Esophagus squamous epithelium (tissue), 5 donors: ENCODE results near the gene LRIG1. TPM values are rescaled to one million over a fixed set of nuclear protein-coding genes. Genes with fewer than 3 reads are reported as not detected.

Experiments used
- DNase-seq: peaks from one replicate; lab custom pipeline; 2025; lab: John Stamatoyannopoulos, UW
- H3K27ac ChIP-seq, 4 donors: fragments of 200-600 bp; sonication (generic); one replicate each; pipeline ENCODE4 v1.5.1; 2016 to 2019; ENCODE audit warnings: mild to moderate bottlenecking in 1 of 4
- H3K27me3 ChIP-seq, 4 donors: fragments of 200-600 bp; sonication (generic); 1 replicate in 3 of 4; 2 replicates in 1 of 4; pipeline versions ENCODE4 v1.5.1 to v1.6.0; 2017 to 2021; ENCODE audit warnings: antibody characterized with exemption in 1 of 4
- H3K36me3 ChIP-seq, 3 donors: fragments of 200-600 bp; sonication (generic); one replicate each; pipeline ENCODE4 v1.5.1; 2016 to 2019
- H3K4me1 ChIP-seq, 3 donors: fragments of 200-600 bp; sonication (generic); one replicate each; pipeline ENCODE4 v1.5.1; 2017 to 2019
- H3K4me3 ChIP-seq, 4 donors: fragments of 200-600 bp; sonication (generic); 1 replicate in 3 of 4; 2 replicates in 1 of 4; pipeline ENCODE4 v1.5.1; 2016 to 2019; ENCODE audit warnings: mild to moderate bottlenecking in 2 of 4, moderate library complexity in 1 of 4
- H3K9me3 ChIP-seq, 3 donors: fragments of 200-600 bp; sonication (generic); one replicate each; pipeline ENCODE4 v1.5.1; 2016 to 2019
- CTCF ChIP-seq, 6 experiments: fragments of 450-650 bp in 4 of 6; fragments of 200-600 bp in 2 of 6; sonication (generic) in 2 of 6; IDR thresholded peaks; one replicate each; pipeline ENCODE4 v1.5.1; 2016 to 2019; ENCODE audit warnings: antibody characterized with exemption in 6 of 6, mild to moderate bottlenecking in 4 of 6, moderate library complexity in 4 of 6
- POLR2A ChIP-seq, 4 donors: fragments of 450-650 bp; IDR thresholded peaks; one replicate each; pipeline ENCODE4 v1.6.1; 2017; ENCODE audit warnings: antibody characterized with exemption in 4 of 4, mild to moderate bottlenecking in 4 of 4, moderate library complexity in 3 of 4
- WGBS, 2 donors: methylation state at CpG; one replicate each; pipeline ENCODE4 v1.1.5; 2018; 5-methylcytosine and 5-hydroxymethylcytosine counted together
- intact Hi-C: fragments of 100-400 bp; cut with DNase I; formaldehyde crosslinking; loops from one replicate; pipeline ENCODE4 v1.15.0; 2022
- total RNA-seq, 4 donors: library from RNA; depleted of rRNA; stranded (reverse); fragments of >200 nt; gene quantifications; one replicate each; pipeline ENCODE4 v1.1.0, GENCODE V29; 2016
- donor health status: DM: yes; HTN: yes; CAD: no.

Gene LRIG1
- total RNA-seq, 4 donors from 2014 or later = 7.5 to 30.5 (median 15.1) TPM

- no peak for TF ChIP-seq CTCF (IDR thresholded peaks at IDR 0.05)
- TF ChIP-seq POLR2A (IDR thresholded peaks at IDR 0.05) = no peak
- 53 to 69% methylated on average over 3 of the region's 3 CpGs for WGBS, 2 donors
- peaks cover 0 to 14% (median 0%) of the 10 kb centered on the region in 3 donors for H3K36me3 ChIP-seq
- intact Hi-C loops = no loop called here
- H3K27me3 ChIP-seq = no peaks in the 10 kb centered on the region
- H3K4me1 ChIP-seq = peaks cover 10 to 60% (median 22%) of the 10 kb centered on the region in 3 donors
- no peak for DNase-seq
- no peaks in the 10 kb centered on the region for H3K9me3 ChIP-seq
- no peak overlapping the region for H3K4me3 ChIP-seq
- peak overlapping the region in 3 of 4 donors; percentile 16 to 45 (median 32) for H3K27ac ChIP-seq
Measured at GRCh38 chr3:66464512-66464894, 36.3 kb downstream of the LRIG1 start.

GRCh38 chr3:66463730-66464511, 36.9 kb downstream of the LRIG1 start:
- Histone ChIP-seq H3K27me3 (no peaks in the 10 kb centered on the region), H3K9me3 (no peaks in the 10 kb centered on the region), H3K4me1 (peaks cover 10 to 54% (median 18%) of the 10 kb centered on the region in 3 donors), H3K4me3 (no peak overlapping the region), H3K36me3 (peaks cover 0 to 19% (median 0%) of the 10 kb centered on the region in 3 donors), H3K27ac (peak overlapping the region in 3 of 4 donors; percentile 16 to 45 (median 32))
- DNase-seq = no peak
- WGBS, 2 donors = 30 to 46% methylated on average over 9 of the region's 9 CpGs
- intact Hi-C loops = no loop called here
- TF ChIP-seq POLR2A (IDR thresholded peaks at IDR 0.05) (no peak), CTCF (IDR thresholded peaks at IDR 0.05) (no peak)

- Histone ChIP-seq H3K4me3 (no peak overlapping the region), H3K9me3 (no peaks in the 10 kb centered on the region), H3K36me3 (peaks cover 0 to 22% (median 0%) of the 10 kb centered on the region in 3 donors), H3K4me1 (peaks cover 6 to 46% (median 10%) of the 10 kb centered on the region in 3 donors), H3K27me3 (no peaks in the 10 kb centered on the region), H3K27ac (peak overlapping the region in 2 of 4 donors; percentile 16 to 45)
- TF ChIP-seq CTCF (IDR thresholded peaks at IDR 0.05) (no peak), POLR2A (IDR thresholded peaks at IDR 0.05) (no peak)
- intact Hi-C loops = no loop called here
- WGBS, 2 donors = 74% methylated on average over 7 of the region's 7 CpGs
- DNase-seq = no peak
Measured at GRCh38 chr3:66463054-66463631, 37.7 kb downstream of the LRIG1 start.

- intact Hi-C loops = no loop called here
- no peak for DNase-seq
- no peaks in the 10 kb centered on the region for H3K9me3 ChIP-seq
- H3K27me3 ChIP-seq = no peaks in the 10 kb centered on the region
- WGBS, 2 donors = 76 to 82% methylated on average over 4 of the region's 4 CpGs
- H3K4me1 ChIP-seq = peaks cover 3 to 40% (median 18%) of the 10 kb centered on the region in 3 donors
- no peak overlapping the region for H3K27ac ChIP-seq
- peaks cover 0 to 43% (median 0%) of the 10 kb centered on the region in 3 donors for H3K36me3 ChIP-seq
- no peak overlapping the region for H3K4me3 ChIP-seq
- TF ChIP-seq CTCF (IDR thresholded peaks at IDR 0.05) (no peak), POLR2A (IDR thresholded peaks at IDR 0.05) (no peak)
Measured at GRCh38 chr3:66457252-66457651, 43.6 kb downstream of the LRIG1 start.

GRCh38 chr3:66456711-66457173, 44.1 kb downstream of the LRIG1 start:
- Histone ChIP-seq H3K9me3 (no peaks in the 10 kb centered on the region), H3K4me3 (no peak overlapping the region), H3K36me3 (peaks cover 0 to 43% (median 0%) of the 10 kb centered on the region in 3 donors), H3K4me1 (peaks cover 3 to 40% (median 23%) of the 10 kb centered on the region in 3 donors), H3K27me3 (no peaks in the 10 kb centered on the region), H3K27ac (peak overlapping the region in 1 of 4 donors; percentile 12)
- intact Hi-C loops = no loop called here
- TF ChIP-seq POLR2A (IDR thresholded peaks at IDR 0.05) = no peak
- TF ChIP-seq CTCF (IDR thresholded peaks at IDR 0.05) = no peak
- DNase-seq = no peak
- 66 to 76% methylated on average over 5 to 10 of the region's 10 CpGs for WGBS, 2 donors
